Stimulated activated CD8-positive, alpha-beta memory T cell treated with anti-CD3 and anti-CD28 coated beads, Interleukin-4, amount 100 ng/mL, for 4 hours (primary cell): Measurements from ENCODE around the gene KPNA2.
"Not testable (repeated sequence)": the region's sequence is repeated elsewhere in the genome, so short reads cannot be mapped to it uniquely, and the experiment has no call there.

Experiments used
- DNase-seq, 2 donors: peaks; one replicate each; pipeline ENCODE4 v3.0.0-alpha.2; 2020; ENCODE audit warnings: low read depth in 2 of 2, low spot score in 1 of 2

Gene KPNA2

DNA sequence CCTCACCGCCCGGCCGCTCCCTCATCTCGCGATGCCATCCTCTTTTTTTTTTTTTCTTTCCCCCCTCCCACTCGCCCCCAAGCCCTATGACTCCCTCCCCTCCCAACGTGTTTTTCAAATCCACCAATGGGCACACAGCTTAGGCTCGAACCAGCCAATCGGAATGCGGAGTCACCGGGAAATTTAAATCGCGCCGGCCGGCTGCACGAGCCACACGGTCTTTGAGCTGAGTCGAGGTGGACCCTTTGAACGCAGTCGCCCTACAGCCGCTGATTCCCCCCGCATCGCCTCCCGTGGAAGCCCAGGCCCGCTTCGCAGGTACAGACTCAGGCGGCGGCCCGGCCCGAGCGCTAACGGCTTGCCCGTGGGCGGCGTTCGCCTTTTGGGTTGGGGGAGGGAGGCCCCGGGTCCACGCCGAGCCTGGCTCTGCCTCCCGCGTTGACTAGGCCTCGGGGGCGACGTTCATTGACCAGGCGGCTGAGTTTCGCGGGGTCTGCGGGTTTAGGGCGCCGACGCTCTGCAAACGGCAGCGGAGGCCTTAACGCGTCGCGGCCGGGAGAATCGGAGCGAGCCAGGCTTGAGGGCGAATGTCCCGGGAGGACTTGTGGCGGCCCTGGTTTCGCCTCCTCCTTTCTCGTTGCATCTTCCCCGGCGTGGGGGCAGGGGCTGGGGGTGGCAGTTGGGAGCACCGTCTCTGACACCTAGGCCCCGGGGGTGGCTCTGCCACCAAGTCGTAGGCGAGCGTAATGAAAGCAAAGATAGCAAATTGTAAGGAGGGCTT lies at the start of gene KPNA2:
Gene KPNA2 (plus strand): TSS at position 213 of the 781 bp plus-strand sequence. CDS start 1,398 bp downstream, outside the sequence.
- DNase-seq = peak; percentile 73 to 82

DNA sequence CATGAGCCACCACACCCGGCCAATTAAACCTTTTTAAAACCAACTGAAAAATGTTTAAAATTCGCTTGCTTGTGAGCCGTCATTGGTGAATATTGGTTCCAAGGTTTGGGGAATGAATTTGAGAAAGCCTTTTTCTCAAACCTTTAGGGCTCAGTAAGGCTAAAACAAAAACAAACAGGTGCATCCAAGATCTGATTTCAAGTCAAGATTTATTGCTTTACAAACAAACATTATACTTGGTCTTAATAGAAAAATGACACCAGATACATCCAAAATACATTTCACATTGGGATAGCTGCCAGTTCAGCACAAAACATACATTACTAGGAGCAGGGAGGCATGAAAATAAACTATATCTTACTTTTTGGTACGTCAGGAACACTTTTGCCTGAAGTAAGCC lies 44.6 kb upstream of the KPNA2 start:
- no peak for DNase-seq

DNA sequence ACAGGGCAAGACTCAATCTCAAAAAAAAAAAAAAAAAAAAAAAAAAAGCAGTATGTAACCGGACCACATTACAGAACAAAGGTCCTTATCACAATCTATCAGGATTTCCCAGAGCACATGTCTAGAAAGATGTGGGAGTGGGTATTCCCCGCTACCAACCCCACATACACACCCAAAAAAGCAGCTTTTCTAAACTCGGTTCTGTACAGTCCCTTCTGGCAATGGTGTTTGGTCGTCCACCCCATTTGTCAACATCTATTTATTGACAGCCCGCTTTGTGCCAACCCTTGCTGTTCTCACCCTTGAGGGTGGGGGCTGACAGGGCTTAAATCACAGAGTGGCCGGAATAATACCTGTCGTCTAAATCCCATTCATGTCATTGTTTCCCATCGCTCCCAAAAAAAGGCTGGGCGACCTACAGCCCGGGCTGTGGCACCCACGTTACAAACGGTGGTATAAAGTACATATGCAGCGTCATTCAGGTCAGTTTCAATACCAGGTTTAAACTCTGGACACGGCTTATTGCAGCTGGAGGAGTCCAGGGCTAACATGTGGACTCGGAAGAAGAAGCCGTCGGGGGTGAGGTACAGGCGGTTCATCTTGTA lies 42.9 kb upstream of the KPNA2 start:
- DNase-seq = no peak

DNA sequence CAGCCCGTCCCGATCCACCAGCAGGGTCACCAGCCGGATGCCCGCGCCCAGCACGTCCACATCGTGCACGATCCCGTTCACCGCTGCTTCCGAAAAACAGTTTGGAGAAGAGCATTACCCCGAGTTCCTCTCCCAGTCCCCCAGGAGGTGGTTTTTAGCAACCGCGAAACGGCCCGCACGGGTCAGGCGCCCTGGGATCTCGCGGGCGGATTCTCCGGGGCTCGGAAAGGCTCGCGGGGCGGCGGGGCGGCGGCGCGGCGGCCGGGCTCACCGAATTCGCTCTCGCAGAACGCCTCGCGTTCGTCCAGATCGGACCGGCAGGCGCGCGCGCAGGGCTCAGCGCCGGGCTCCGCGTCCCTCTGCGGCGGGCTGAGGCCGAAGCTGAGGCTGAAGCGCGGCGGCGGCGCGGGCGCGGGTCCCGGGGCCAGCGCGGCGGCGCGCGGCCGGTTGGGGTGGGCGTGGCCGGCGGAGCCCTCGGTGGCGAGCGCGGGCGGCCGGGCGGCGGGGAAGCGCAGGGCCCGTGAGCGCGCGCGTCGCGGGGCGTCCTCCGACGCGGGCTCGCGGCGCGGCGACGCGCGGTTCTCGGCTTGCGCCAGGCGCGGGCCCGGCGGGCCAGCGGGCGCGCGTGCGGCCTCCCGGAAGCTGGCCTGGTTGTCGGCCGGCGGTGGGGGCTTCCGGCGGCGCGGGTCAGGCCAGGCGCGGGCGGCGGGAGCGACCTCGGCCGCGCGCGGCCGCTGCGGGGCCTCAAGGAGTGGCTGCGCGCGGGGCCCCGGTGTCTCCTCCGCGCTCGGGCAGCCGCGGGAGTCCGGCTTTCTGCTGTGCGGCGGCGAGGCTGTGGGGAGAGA lies 42.2 kb upstream of the KPNA2 start:
- peak in 1 of 2 donors; percentile 40 for DNase-seq

DNA sequence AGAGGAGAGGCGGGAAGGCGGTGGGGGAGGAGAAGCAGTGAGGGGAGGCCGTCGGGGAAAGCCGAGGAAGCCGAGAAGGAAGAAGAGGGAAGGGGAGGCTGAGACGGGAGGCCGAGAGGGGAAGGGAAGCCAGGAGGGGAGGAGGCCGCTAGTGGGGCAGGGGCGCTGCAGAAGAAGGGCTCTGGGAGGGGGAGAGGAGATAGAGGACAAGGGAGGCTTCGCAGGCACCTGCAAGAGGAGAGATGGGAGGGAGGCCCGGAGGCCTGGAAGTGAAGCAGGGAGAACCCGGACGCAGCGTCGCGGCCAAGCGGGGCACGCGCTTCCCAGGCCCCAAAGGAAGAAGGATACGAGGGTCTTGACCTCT lies 41.6 kb upstream of the KPNA2 start:
- DNase-seq = no peak

DNA sequence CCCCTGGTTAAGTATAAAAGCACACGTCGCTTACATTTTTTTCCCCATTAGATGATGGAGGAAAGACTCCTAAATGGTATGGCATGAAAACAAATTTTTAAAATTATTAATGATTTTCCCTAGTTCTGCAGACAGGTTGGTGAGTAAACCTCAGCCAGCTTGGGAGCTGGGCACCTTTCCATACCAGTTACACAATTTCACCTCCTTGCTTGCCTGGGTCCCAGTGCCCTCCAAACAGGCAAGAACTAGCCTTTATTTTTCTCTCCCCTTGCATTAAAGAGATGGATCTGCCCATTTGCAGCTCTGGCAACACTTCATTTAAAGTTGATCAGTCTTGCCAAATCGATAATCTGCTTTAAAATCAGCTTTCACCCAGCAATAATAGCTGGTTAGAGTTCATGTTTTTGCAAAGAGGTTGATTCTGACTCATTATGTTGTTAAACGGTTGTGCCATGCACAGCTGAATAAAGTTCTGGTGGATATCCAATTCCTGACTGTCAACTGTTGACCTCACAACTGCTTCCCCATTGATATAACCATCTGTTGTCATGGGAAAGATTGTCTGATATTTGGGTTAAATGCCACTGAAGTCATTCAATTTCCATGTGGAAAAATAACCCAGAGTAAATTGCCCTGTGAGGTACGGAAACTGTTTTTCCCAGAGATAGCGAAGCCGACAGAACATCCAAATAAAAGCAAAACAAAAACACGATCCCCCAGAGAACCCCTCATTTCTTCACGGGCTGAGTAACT lies 40.5 kb upstream of the KPNA2 start:
- DNase-seq = no peak

DNA sequence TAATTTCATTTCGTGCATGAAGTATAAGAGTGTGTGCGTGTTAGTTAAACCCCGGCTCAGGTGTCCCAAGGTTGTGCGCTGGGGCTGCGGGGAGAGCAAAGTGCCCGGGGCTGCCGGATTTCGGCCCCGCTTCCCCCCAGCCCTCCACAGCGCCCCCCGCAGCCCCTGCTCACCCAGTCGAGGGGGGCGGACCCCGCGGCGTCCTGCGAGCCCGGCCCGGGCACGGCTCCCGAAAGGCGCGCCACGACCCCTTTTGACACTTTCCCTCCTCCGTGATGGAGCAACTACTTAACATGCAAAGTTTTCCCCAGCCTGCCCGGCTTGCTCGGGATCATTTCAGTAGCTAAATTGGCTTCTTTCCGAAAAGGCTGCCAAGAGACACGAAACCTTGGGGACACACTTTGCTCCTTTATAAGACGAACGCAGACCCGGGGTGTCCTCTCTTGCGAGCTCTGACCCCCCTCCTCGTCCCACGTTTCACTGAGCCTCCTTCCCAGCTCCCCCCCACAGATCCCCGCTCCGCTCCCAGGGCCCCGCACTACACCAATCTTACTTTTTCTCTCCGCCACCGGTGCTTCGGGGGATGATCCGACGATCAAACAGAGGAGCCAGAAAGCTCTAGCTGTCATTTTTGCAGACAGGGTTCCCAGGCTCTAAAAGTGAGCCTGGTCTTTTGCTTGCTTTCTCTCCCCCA lies 39.8 kb upstream of the KPNA2 start:
- no peak for DNase-seq

DNA sequence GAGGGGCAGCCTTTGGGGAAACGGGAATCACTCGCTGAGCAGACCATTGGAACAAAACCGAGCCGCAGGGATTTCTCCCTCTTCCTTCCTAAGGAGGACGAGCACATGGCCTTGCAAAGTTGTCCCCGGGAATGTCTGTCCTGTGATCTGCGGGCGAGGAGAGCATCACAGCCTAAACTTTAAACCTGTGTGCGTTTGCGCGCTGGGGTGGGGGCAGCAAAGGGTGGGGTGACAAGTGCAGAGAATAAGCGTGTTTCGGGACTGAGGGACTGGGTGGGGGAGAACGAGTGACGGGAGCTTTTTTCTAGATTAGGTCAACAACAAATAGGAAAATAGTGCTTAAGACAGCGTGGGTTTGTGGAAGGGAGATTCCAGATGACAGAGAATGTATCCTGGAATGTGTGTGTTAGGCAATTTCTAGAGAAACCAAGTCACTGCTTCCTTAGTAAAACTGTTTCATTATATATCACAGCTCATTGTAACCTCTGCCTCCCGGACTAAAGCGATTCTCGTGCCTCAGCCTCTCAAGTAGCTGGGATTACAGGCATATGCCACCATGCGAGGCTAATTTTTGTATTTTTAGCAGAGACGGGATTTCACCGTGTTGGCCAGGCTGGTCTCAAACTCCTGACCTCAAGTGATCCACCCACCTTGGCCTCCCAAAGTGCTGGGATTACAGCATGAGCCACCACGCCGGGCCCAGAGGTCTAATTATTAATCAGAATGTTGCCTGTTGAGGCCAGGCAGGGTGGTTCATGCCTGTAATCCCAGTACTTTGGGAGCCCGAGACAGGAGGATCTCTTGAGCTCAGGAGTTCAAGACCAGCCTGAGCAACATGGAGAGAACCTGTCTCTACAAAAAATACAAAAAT lies 39.0 kb upstream of the KPNA2 start, which contains the start of gene C17orf58:
Gene C17orf58 (minus strand): TSS at position 169 of the 871 bp plus-strand sequence. CDS start 271 bp downstream, outside the sequence.
- not testable (repeated sequence) for DNase-seq

DNA sequence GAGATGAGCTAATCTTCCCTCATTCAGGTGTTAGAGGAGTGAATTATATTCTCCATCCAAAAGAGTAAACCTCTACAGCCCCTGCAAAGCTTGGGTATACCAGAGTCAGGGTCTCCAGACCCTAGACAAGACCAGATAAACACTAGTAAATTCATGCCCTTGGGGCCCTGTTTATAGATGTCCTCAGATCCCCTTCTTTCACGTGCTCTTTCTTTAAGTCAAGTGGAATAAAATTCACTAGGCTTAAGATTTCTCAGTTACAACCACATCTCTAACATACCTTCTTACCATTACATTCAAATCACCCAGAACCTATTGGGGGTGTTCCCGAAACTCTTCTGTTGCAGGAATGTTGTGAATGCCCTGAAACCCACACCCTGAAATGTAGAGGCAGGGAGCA lies 37.1 kb upstream of the KPNA2 start:
- DNase-seq = no peak

DNA sequence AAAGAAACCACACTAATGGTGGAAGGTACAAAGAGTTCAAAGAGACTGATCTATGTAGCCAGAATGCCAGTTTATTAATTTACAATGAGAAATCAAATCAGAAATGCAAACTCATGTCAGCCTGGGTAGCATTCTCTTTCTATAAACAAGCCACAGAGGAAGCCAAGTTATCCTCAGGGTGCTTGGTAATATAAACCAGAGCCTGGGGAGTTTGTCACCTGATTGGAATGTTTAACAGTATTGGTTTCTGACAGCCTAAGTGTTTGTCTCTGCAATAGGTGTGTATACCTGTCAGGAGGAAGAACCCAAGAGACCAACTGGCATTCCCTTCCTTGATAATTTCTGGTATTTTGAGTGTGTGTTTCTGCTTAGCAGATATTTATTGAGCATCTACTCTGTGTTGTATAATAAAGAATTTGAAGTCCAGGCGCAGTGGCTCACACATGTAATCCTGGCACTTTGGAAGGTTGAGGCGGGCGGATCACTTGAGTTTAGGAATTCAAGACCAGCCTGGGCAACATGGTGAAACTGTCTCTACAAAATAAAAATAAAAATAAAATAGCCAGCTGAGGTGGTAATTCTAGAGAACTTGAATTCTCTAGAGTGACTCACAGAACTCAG lies 36.1 kb upstream of the KPNA2 start:
- DNase-seq = no peak

DNA sequence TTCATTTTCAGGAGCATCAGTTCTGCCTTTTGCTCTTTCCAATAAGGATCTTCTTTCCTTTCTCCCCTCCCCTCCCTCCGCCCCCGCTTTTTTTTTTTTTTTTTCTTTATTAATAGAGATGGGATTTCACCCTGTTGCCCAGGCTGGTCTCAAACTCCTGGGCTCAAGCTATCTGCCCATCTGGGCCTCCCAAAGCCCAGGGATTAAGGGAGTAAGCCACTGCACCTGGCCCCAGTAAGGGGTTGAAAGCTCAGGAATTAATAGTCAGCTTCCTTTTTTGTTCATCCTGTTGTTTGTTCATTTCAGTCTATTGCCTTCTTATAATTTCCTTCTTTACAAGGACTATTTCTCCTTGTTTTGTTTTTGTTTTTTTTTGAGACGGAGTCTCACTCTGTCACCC lies 31.3 kb upstream of the KPNA2 start:
- DNase-seq = no peak

DNA sequence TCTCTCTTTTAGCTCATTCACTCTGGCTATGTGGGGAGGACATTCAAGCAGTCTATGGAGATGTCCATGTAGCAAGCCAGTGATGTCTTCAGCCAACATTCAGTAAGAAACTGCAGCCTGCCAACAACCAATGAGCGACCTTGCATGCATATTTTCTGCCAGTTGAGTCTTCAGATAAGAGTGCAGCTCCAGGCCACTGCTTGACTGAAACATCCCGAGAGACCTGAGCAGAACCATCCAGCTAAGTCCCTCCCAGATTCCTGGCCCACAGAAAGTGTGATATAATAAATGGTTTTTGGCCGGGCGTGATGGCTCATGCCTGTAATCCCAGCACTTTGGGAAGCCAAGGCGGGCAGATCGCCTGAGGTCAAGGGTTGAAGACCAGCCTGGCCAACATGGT lies 28.7 kb upstream of the KPNA2 start:
- no peak for DNase-seq

DNA sequence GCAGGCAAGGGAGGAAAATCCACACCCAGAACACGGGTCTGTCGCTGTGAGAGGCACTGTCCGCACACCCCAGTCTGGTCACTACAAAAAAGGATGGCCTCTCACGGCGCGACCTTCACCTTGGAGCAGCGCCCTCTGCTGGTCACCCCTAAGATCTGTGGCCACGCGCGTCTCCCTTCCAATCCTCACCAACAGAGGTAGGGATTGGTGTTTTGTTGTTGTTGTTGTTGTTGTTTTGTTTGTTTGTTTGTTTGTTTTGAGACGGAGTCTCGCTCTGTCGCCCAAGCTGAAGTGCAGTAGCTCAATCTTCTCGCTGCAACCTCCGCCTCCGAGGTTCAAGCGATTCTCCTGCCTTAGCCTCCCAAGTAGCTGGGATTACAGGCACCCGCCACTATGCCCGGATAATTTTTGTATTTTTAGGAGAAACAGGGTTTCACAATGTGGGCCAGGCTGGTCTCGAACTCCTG lies 24.3 kb upstream of the KPNA2 start:
- DNase-seq = peak in 1 of 2 donors; percentile 19

DNA sequence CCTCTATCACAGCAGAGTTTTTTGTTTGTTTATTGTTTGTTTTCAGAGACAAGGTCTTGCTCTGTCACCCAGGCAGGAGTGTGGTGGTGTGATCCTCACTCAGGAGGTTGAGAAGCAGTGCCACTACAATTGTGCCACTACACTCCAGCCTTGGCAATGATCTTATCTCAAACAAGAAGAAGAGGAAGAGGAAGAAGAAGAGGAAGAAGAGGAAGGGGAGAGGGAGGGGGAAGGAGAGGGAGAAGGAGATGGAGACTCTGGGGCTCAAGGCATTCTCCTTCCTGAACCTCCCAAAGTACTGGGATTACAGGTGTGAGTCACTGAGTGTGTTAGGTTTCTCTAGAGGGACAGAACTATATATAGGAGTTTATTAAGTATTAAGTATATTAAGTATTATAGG lies 22.1 kb upstream of the KPNA2 start:
- no peak for DNase-seq

DNA sequence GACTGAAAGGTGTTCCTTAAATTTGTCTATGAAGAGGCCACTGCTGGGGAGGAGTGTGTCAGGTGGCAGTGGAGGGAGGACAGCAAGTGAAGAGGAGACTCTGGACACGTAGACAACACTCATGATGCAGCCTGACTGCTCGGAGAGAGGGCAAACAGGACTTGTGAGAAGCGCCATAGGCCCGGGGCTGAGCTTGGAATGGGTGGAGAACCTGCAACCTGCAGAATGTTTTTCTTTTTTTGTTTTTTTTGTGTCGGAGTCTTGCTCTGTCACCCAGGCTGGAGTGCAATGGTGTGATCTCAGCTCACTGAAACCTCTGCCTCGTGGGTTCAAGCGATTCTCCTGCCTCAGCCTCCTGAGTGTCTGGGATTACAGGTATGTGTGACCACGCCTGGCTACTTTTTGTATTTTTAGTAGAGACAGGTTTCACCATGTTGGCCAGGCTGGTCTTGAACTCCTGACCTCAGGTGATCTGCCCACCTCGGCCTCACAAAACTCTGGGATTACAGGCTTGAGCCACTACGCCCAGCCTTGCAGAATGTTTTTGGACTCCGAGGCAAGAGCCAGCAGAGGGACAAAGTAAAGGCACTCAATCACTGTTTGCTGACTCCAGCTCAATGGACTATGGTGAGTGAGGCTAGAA lies 20.3 kb upstream of the KPNA2 start:
- DNase-seq = no peak

DNA sequence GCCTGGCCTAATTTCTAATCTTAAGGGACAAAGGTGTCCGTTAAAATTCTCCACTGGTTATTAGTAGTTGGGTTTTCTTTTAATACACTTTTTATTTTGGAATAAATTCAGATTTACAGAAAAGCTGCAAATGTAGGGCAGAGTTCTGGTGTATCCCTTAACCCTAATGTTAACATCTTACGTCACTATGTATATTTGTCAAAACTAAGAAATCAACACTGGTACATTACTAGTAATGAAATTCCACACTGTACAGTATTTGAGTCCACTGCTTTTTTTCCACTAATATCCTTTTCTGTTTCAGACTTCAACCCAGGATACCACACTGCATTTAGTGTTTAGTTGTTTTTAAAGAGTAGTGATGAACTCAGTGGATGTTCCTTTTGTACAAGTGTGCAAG lies 18.7 kb upstream of the KPNA2 start:
- DNase-seq = no peak

DNA sequence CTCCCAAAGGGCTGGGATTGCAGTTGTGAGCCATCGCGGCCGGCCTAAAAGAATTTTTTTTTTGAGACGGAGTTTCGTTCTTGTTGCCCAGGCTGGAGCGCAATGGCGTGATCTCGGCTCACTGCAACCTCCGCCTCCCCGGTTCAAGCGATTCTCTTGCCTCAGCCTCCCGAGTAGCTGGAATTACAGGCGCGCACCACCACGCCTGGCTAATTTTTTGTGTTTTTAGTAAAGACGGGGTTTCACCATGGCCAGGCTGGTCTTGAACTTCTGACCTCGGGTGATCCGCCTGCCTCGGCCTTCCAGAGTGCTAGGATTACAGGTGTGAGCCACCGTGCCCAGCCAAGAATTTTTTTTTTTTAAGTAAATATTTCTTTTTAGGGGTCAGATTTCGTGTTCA lies 17.0 kb upstream of the KPNA2 start:
- DNase-seq = not testable (repeated sequence)

DNA sequence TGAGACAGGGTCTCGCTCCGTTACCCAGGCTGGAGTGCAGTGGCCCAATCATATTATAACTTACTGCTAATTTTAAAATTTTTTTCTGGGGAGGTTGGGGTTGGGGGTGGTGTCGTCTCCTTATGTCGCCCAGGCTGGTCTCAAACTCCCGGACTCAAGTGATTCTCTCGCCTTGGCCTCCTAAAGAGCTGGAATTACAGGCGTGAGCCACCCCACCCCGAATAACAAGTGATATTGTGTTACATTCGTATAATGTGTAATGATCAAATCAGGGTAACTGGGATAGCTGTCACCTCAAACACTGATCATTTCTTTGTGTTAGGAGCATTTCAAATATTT lies 16.2 kb upstream of the KPNA2 start:
- no peak for DNase-seq
